Small intestine (tissue), 7 donors: ENCODE measurements around the gene PDGFC. TPM values are rescaled to one million over a fixed set of nuclear protein-coding genes. Genes with fewer than 3 reads are reported as not detected.

ENCODE experiments used
- DNase-seq, 2 donors: peaks; one replicate each; pipeline versions ENCODE4 v3.0.0 to v3.0.0-alpha.2; 2013
- FAIRE-seq: peaks from 2 replicates; lab custom pipeline; 2012; peaks lifted over from hg19 to GRCh38; lab: Jason Lieb, UNC
- H3K27ac ChIP-seq, 3 donors: one replicate each; pipeline ENCODE4 v1.5.1; 2013; ENCODE audit warnings: low read length in 2 of 3, mild to moderate bottlenecking in 2 of 3, control low read depth in 1 of 3, inconsistent platforms in 1 of 3, low read depth in 1 of 3, moderate library complexity in 1 of 3
- H3K27me3 ChIP-seq, 3 donors: one replicate each; pipeline ENCODE4 v1.6.1; 2013; ENCODE audit warnings: low read length in 3 of 3, inconsistent platforms in 1 of 3; ENCODE audit not compliant: control insufficient read depth in 3 of 3, insufficient read depth in 3 of 3
- H3K36me3 ChIP-seq, 3 donors: one replicate each; pipeline ENCODE4 v1.6.1; 2013; ENCODE audit warnings: low read length in 3 of 3, inconsistent platforms in 1 of 3, low read depth in 1 of 3, mild to moderate bottlenecking in 1 of 3, moderate library complexity in 1 of 3; ENCODE audit not compliant: control insufficient read depth in 3 of 3, insufficient read depth in 2 of 3
- H3K4me1 ChIP-seq, 3 donors: one replicate each; pipeline ENCODE4 v1.6.1; 2013; ENCODE audit warnings: low read length in 2 of 3, inconsistent platforms in 1 of 3, low read depth in 1 of 3, mild to moderate bottlenecking in 1 of 3, moderate library complexity in 1 of 3; ENCODE audit not compliant: control insufficient read depth in 3 of 3, insufficient read depth in 2 of 3
- H3K4me3 ChIP-seq, 3 donors: one replicate each; pipeline ENCODE4 v1.5.1; 2013; ENCODE audit warnings: low read length in 3 of 3, control low read depth in 1 of 3, inconsistent platforms in 1 of 3, low read depth in 1 of 3, mild to moderate bottlenecking in 1 of 3, moderate library complexity in 1 of 3
- H3K9me3 ChIP-seq, 2 donors: one replicate each; pipeline ENCODE4 v1.6.1; 2013; ENCODE audit warnings: low read depth in 1 of 2, low read length in 1 of 2; ENCODE audit not compliant: control insufficient read depth in 2 of 2, insufficient read depth in 1 of 2
- WGBS, 3 donors: extraction: QIAGEN DNeasy Blood & Tissue Kit; methylation state at CpG; one replicate each; pipeline ENCODE4 v1.1.7; 2013; 5-methylcytosine and 5-hydroxymethylcytosine counted together
- polyA plus RNA-seq, 4 donors: library from polyadenylated mRNA; stranded (reverse) in 3 of 4; unstranded in 1 of 4; fragments of 200-250 nt in 3 of 4; fragments of 120-200 nt in 1 of 4; gene quantifications; one replicate each; pipeline versions ENCODE4 v1.2.1 to v1.2.3, GENCODE V29; 2013
- donor health status: healthy with polysubstance abuse.
- donor health status: control.
- donor health status: control.
- donor health status: Bipolar disorder and iron deficiency.
- donor health status: healthy.

Gene PDGFC
- polyA plus RNA-seq, 4 donors, result 2.4 to 22.2 (median 3.2) TPM

GRCh38 chr4:156799121-156799589, 172.4 kb downstream of the PDGFC start:
- DNase-seq, result no peak
- Histone ChIP-seq H3K36me3 (no peaks in the 10 kb centered on the region), H3K4me1 (no peaks in the 10 kb centered on the region), H3K27me3 (no peaks in the 10 kb centered on the region), H3K27ac (no peak overlapping the region), H3K9me3 (no peaks in the 10 kb centered on the region), H3K4me3 (no peak overlapping the region)
- no peak for FAIRE-seq
- WGBS, 3 donors, result 71 to 88% (median 81%) methylated on average over 1 of the region's 1 CpG

- FAIRE-seq, result no peak
- 94 to 100% (median 94%) methylated on average over 1 of the region's 1 CpG for WGBS, 3 donors
Measured at GRCh38 chr4:156798438-156798837, 173.2 kb downstream of the PDGFC start.

GRCh38 chr4:156797206-156797605, 174.4 kb downstream of the PDGFC start:
- WGBS, 3 donors, result 89 to 96% (median 92%) methylated on average over 5 of the region's 5 CpGs
- Histone ChIP-seq H3K27ac (no peak overlapping the region), H3K4me1 (no peaks in the 10 kb centered on the region), H3K27me3 (no peaks in the 10 kb centered on the region), H3K36me3 (no peaks in the 10 kb centered on the region), H3K9me3 (no peaks in the 10 kb centered on the region), H3K4me3 (no peak overlapping the region)
- DNase-seq, result no peak
- FAIRE-seq, result no peak

More at GRCh38 chr4:156798438-156798837, 173.2 kb downstream of the PDGFC start:
- no peak overlapping the region for H3K4me3 ChIP-seq
- H3K27ac ChIP-seq, result no peak overlapping the region
- H3K9me3 ChIP-seq, result no peaks in the 10 kb centered on the region
- no peaks in the 10 kb centered on the region for H3K4me1 ChIP-seq
- H3K36me3 ChIP-seq, result no peaks in the 10 kb centered on the region
- H3K27me3 ChIP-seq, result no peaks in the 10 kb centered on the region
- no peak for DNase-seq

DNA sequence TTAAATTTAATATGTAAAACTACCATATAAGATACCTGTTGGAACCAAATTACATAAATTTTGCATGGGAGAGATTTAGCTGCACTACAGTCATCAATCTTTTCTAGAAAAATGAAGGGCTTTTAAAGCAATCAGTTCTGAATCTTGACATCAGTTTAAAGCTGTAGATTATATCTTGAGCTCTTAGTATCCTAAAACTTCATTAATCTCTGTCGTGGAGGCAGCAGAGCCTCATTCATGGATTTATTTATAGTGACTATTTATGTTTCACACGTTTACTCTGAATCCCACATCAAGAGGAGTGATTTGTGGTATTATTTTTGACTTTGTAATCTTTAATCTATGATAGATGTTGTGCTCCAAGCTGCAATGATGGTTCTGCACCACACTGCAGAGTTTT, 175.9 kb downstream of the PDGFC start:
- H3K27me3 ChIP-seq, result no peaks in the 10 kb centered on the region
- no peak for FAIRE-seq
- DNase-seq, result no peak
- no peak overlapping the region for H3K27ac ChIP-seq
- H3K4me1 ChIP-seq, result no peaks in the 10 kb centered on the region
- no peaks in the 10 kb centered on the region for H3K36me3 ChIP-seq
- no peaks in the 10 kb centered on the region for H3K9me3 ChIP-seq
- H3K4me3 ChIP-seq, result no peak overlapping the region
- 45 to 77% (median 61%) methylated on average over 2 of the region's 2 CpGs for WGBS, 3 donors

DNA sequence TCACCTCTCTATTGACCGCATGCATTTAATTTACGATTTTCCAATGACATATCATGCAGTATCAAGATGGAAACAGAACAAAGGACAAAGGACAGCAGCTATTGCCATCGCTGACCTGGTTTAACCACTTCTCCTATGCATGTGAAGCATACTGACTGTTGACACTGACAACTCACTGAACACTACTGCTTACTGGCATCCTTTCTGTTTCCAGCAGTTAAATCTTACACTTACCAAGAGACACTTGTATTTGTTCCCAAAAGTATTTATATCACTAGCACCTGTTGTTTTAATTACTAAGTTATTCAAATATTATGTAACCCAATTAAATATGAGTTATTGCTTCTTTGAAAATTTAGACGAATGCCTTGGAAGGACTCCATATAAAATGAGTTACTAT, 176.7 kb downstream of the PDGFC start:
- no peaks in the 10 kb centered on the region for H3K27me3 ChIP-seq
- no peaks in the 10 kb centered on the region for H3K4me1 ChIP-seq
- H3K4me3 ChIP-seq, result no peak overlapping the region
- 67 to 75% (median 70%) methylated on average over 4 of the region's 4 CpGs for WGBS, 3 donors
- H3K27ac ChIP-seq, result no peak overlapping the region
- DNase-seq (no peak), FAIRE-seq (no peak)
- no peaks in the 10 kb centered on the region for H3K36me3 ChIP-seq
- H3K9me3 ChIP-seq, result no peaks in the 10 kb centered on the region

DNA sequence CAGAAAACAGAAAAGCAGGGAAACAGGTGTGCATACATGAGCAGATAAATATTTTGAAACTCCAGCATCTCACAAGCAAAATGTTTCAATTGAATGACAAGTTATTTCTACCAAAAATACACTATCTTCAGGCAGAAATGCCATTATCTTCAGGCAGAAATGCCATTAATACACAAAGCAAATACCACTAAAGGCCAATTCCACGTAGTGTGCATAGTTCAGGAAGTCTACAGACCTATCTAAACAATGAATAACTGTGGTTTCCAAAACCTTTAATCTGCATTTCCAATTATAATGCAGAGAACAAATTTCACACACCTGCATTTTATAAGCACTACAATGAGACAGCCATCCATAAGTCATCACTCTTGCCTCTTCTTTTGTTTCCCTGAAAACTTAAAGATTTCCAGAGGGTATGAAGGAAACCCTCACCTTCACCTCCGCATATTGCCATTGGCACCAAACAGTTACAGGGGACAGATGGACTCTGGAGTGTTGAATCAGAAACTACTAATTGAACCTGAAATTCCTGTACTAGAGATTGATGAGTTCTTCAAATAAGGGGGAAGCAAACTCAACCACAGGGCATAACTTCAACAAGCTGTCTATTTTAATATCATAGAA, 179.0 kb downstream of the PDGFC start:
- no peak overlapping the region for H3K27ac ChIP-seq
- no peaks in the 10 kb centered on the region for H3K4me1 ChIP-seq
- no peaks in the 10 kb centered on the region for H3K27me3 ChIP-seq
- no peak for FAIRE-seq
- H3K4me3 ChIP-seq, result no peak overlapping the region
- H3K36me3 ChIP-seq, result no peaks in the 10 kb centered on the region
- H3K9me3 ChIP-seq, result no peaks in the 10 kb centered on the region
- DNase-seq, result no peak
- 61 to 69% (median 64%) methylated on average over 2 of the region's 2 CpGs for WGBS, 3 donors

DNA sequence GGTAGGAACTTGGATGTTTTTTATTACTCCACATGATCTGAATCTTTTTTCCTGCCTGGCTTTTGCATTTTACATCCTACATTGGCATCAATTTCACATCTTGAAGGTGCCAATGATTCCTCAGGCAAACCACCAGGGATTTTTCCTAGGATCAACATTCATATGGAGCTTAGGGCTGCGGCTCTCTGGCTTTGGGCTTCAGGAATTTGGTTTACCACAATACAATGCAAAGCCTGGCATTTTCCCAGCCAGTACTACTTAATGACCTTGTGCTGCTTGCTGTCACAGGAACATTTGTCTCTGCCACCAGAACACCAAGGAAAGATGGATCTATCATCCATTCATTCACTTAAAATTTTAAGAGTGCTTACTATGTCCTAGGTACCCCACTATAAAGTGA, 180.7 kb downstream of the PDGFC start:
- Histone ChIP-seq H3K4me1 (no peaks in the 10 kb centered on the region), H3K27ac (no peak overlapping the region), H3K36me3 (no peaks in the 10 kb centered on the region), H3K27me3 (no peaks in the 10 kb centered on the region), H3K4me3 (no peak overlapping the region), H3K9me3 (no peaks in the 10 kb centered on the region)
- FAIRE-seq (no peak), DNase-seq (no peak)
- WGBS, 3 donors, result 60 to 81% (median 80%) methylated on average over 1 of the region's 1 CpG

GRCh38 chr4:156788782-156789181, 182.8 kb downstream of the PDGFC start:
- no peaks in the 10 kb centered on the region for H3K27me3 ChIP-seq
- DNase-seq (no peak), FAIRE-seq (no peak)
- no peaks in the 10 kb centered on the region for H3K36me3 ChIP-seq
- H3K27ac ChIP-seq, result no peak overlapping the region
- H3K4me1 ChIP-seq, result peaks cover 0 to under 1% (median 0%) of the 10 kb centered on the region in 3 donors
- no peak overlapping the region for H3K4me3 ChIP-seq
- H3K9me3 ChIP-seq, result no peaks in the 10 kb centered on the region

DNA sequence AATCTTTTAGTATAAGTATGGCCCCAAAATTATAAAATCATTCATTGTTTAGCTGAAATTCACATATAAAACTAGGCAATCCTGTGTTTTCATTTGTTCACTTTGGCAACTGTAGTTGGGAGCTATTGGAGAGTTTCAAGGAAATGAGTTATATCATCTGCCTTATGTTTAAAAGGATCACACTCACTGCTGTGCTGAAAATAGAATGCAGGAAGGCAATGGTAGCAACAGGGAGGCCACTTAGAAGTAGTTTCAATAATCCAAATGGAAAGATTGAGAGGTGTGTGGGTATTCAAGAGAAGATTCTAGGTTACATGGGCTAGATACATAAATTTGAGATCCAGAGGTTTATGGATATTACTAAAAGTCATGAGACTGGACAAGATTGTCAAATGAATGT, 184.9 kb downstream of the PDGFC start:
- no peak for DNase-seq
- Histone ChIP-seq H3K4me3 (no peak overlapping the region), H3K9me3 (no peaks in the 10 kb centered on the region), H3K27ac (no peak overlapping the region), H3K36me3 (no peaks in the 10 kb centered on the region), H3K4me1 (peaks cover 0 to 2% (median 0%) of the 10 kb centered on the region in 3 donors), H3K27me3 (no peaks in the 10 kb centered on the region)
- no peak for FAIRE-seq
